ENCODE results near the gene SPATA20. TPM values are rescaled to one million over a fixed set of nuclear protein-coding genes. Genes with fewer than 3 reads are reported as not detected.

Gene SPATA20
- total RNA-seq, 4 donors from 2014 or later = 27.6 to 56.0 (median 40.6) TPM

- WGBS, 2 donors = 83 to 89% methylated on average over 8 to 9 of the region's 9 CpGs
- intact Hi-C loops (cut with DNase I; ENCODE audit: low total_unique reads) = no loop called here
- H3K4me3 ChIP-seq (ENCODE audit: low read depth, poor library complexity, severe bottlenecking) = no peak overlapping the region
- TF ChIP-seq CTCF (IDR thresholded peaks at IDR 0.05) = no peak
- no peak for DNase-seq (ENCODE audit: low spot score in 2 of 2)
These were observed 44.5 kb upstream of the SPATA20 start for GRCh38 chr17:50502301-50502990.

- TF ChIP-seq POLR2A (IDR thresholded peaks at IDR 0.05) (no peak), CTCF (IDR thresholded peaks at IDR 0.05) (no peak)
- WGBS, 2 donors = 42 to 43% methylated on average over 7 of the region's 7 CpGs
- H3K4me3 ChIP-seq (ENCODE audit: low read depth, poor library complexity, severe bottlenecking) = no peak overlapping the region
- intact Hi-C loops (cut with DNase I; ENCODE audit: low total_unique reads) = no loop called here
- no peak for DNase-seq (ENCODE audit: low spot score in 2 of 2)
These were observed 41.3 kb upstream of the SPATA20 start for GRCh38 chr17:50505591-50506130.

- H3K4me3 ChIP-seq (ENCODE audit: low read depth, poor library complexity, severe bottlenecking) = no peak overlapping the region
- TF ChIP-seq CTCF (IDR thresholded peaks at IDR 0.05) (no peak), POLR2A (IDR thresholded peaks at IDR 0.05) (no peak)
- 68 to 78% methylated on average over 7 of the region's 7 CpGs for WGBS, 2 donors
- intact Hi-C loops (cut with DNase I; ENCODE audit: low total_unique reads) = no loop called here
- no peak for DNase-seq (ENCODE audit: low spot score in 2 of 2)
These were observed 40.7 kb upstream of the SPATA20 start for GRCh38 chr17:50506298-50506697.

GRCh38 chr17:50507871-50508572 is 39.0 kb upstream of the SPATA20 start, which contains the start of gene MYCBPAP:
MYCBPAP (plus strand) TSS chr17:50508439; CDS start chr17:50508675, 236 bp downstream.
- intact Hi-C loops (cut with DNase I; ENCODE audit: low total_unique reads) = no loop called here
- WGBS, 2 donors = 4 to 16% methylated on average over 24 to 30 of the region's 66 CpGs
- no peak for TF ChIP-seq POLR2A (IDR thresholded peaks at IDR 0.05)
- no peak for TF ChIP-seq CTCF (IDR thresholded peaks at IDR 0.05)
- DNase-seq (ENCODE audit: low spot score in 2 of 2) = peak; percentile 61 to 95
- peak within 1 kb of the TSS; percentile 25 for H3K4me3 ChIP-seq (ENCODE audit: low read depth, poor library complexity, severe bottlenecking)

- intact Hi-C loops (cut with DNase I; ENCODE audit: low total_unique reads) = no loop called here
- no peak for TF ChIP-seq POLR2A (IDR thresholded peaks at IDR 0.05)
- no peak for TF ChIP-seq CTCF (IDR thresholded peaks at IDR 0.05)
- no peak for DNase-seq (ENCODE audit: low spot score in 2 of 2)
- H3K4me3 ChIP-seq (ENCODE audit: low read depth, poor library complexity, severe bottlenecking) = peak overlapping the region; percentile 25
- 22 to 64% methylated on average over 18 to 32 of the region's 32 CpGs for WGBS, 2 donors
These were observed 38.2 kb upstream of the SPATA20 start for GRCh38 chr17:50508573-50509460.
